Measurements from ENCODE around the gene MIR17HG. TPM values are rescaled to one million over a fixed set of nuclear protein-coding genes. Genes with fewer than 3 reads are reported as not detected.

MIR17HG gene
- total RNA-seq, 1 donor from 2014 or later, result 3.1 TPM

- no peak for TF ChIP-seq CTCF (IDR thresholded peaks at IDR 0.05)
- H3K27me3 Mint-ChIP-seq (ENCODE audit: unreplicated experiment), result no peaks in the 10 kb centered on the region
- H3K27ac Mint-ChIP-seq (ENCODE audit: unreplicated experiment), result no peak overlapping the region
- peaks cover 39% of the 10 kb centered on the region for H3K36me3 Mint-ChIP-seq (ENCODE audit: unreplicated experiment)
- no peaks in the 10 kb centered on the region for H3K9me3 Mint-ChIP-seq (ENCODE audit: unreplicated experiment)
- H3K4me3 Mint-ChIP-seq (ENCODE audit: unreplicated experiment), result no peak overlapping the region
- peaks cover 16% of the 10 kb centered on the region for H3K4me1 Mint-ChIP-seq (ENCODE audit: unreplicated experiment)
- no peak for DNase-seq (ENCODE audit: extremely low spot score, unreplicated experiment)
These were observed 10.9 kb downstream of the MIR17HG start for GRCh38 chr13:91358387-91358782.

- H3K27ac Mint-ChIP-seq (ENCODE audit: unreplicated experiment), result no peak overlapping the region
- peaks cover 10% of the 10 kb centered on the region for H3K4me1 Mint-ChIP-seq (ENCODE audit: unreplicated experiment)
- no peak for DNase-seq (ENCODE audit: extremely low spot score, unreplicated experiment)
These were observed 11.6 kb downstream of the MIR17HG start for GRCh38 chr13:91359111-91359510.

GRCh38 chr13:91359631-91360030, 12.1 kb downstream of the MIR17HG start:
- no peak for TF ChIP-seq CTCF (IDR thresholded peaks at IDR 0.05)
- Mint-ChIP-seq H3K4me1 (ENCODE audit: unreplicated experiment) (peaks cover 9% of the 10 kb centered on the region), H3K9me3 (ENCODE audit: unreplicated experiment) (no peaks in the 10 kb centered on the region), H3K4me3 (ENCODE audit: unreplicated experiment) (no peak overlapping the region), H3K27ac (ENCODE audit: unreplicated experiment) (no peak overlapping the region), H3K27me3 (ENCODE audit: unreplicated experiment) (no peaks in the 10 kb centered on the region), H3K36me3 (ENCODE audit: unreplicated experiment) (peaks cover 27% of the 10 kb centered on the region)
- DNase-seq (ENCODE audit: extremely low spot score, unreplicated experiment), result no peak

More at GRCh38 chr13:91359111-91359510, 11.6 kb downstream of the MIR17HG start:
- Mint-ChIP-seq H3K4me3 (ENCODE audit: unreplicated experiment) (no peak overlapping the region), H3K27me3 (ENCODE audit: unreplicated experiment) (no peaks in the 10 kb centered on the region), H3K9me3 (ENCODE audit: unreplicated experiment) (no peaks in the 10 kb centered on the region), H3K36me3 (ENCODE audit: unreplicated experiment) (peaks cover 32% of the 10 kb centered on the region)
- TF ChIP-seq CTCF (IDR thresholded peaks at IDR 0.05), result no peak

GRCh38 chr13:91360246-91360751, 12.8 kb downstream of the MIR17HG start:
- H3K27ac Mint-ChIP-seq (ENCODE audit: unreplicated experiment), result no peak overlapping the region
- no peaks in the 10 kb centered on the region for H3K27me3 Mint-ChIP-seq (ENCODE audit: unreplicated experiment)
- H3K4me3 Mint-ChIP-seq (ENCODE audit: unreplicated experiment), result no peak overlapping the region
- TF ChIP-seq CTCF (IDR thresholded peaks at IDR 0.05), result no peak
- no peaks in the 10 kb centered on the region for H3K9me3 Mint-ChIP-seq (ENCODE audit: unreplicated experiment)
- peaks cover 6% of the 10 kb centered on the region for H3K4me1 Mint-ChIP-seq (ENCODE audit: unreplicated experiment)
- peaks cover 21% of the 10 kb centered on the region for H3K36me3 Mint-ChIP-seq (ENCODE audit: unreplicated experiment)
- DNase-seq (ENCODE audit: extremely low spot score, unreplicated experiment), result no peak

GRCh38 chr13:91361755-91362271, 14.3 kb downstream of the MIR17HG start:
- H3K27ac Mint-ChIP-seq (ENCODE audit: unreplicated experiment), result no peak overlapping the region

More at GRCh38 chr13:91361755-91362271, 14.3 kb downstream of the MIR17HG start:
- no peak for DNase-seq (ENCODE audit: extremely low spot score, unreplicated experiment)
- H3K4me1 Mint-ChIP-seq (ENCODE audit: unreplicated experiment), result peaks cover 6% of the 10 kb centered on the region
- H3K36me3 Mint-ChIP-seq (ENCODE audit: unreplicated experiment), result peaks cover 10% of the 10 kb centered on the region
- TF ChIP-seq CTCF (IDR thresholded peaks at IDR 0.05), result no peak
- H3K27me3 Mint-ChIP-seq (ENCODE audit: unreplicated experiment), result no peaks in the 10 kb centered on the region
- H3K9me3 Mint-ChIP-seq (ENCODE audit: unreplicated experiment), result no peaks in the 10 kb centered on the region
- no peak overlapping the region for H3K4me3 Mint-ChIP-seq (ENCODE audit: unreplicated experiment)
